T-helper 1 cell treated with Interleukin-12 subunit alpha and Interleukin-12 subunit beta and Interleukin-4 antibody, amounts not matched to agents 30 μg/mL and 1 μg/mL, for 36 hours (primary cell): Measurements from ENCODE around the gene TRAPPC14.

Experiments used
- H3K27ac Mint-ChIP-seq: one replicate; pipeline ENCODE4 v1.8.0; 2021; ENCODE audit warnings: mild to moderate bottlenecking, mixed read lengths
- H3K27me3 Mint-ChIP-seq: one replicate; pipeline ENCODE4 v1.8.0; 2021; ENCODE audit warnings: low read depth, mixed read lengths
- H3K36me3 Mint-ChIP-seq: one replicate; pipeline ENCODE4 v1.8.0; 2021; ENCODE audit warnings: low read depth, mixed read lengths
- H3K4me1 Mint-ChIP-seq: one replicate; pipeline ENCODE4 v1.8.0; 2021; ENCODE audit warnings: low read depth, mixed read lengths
- H3K4me3 Mint-ChIP-seq: one replicate; pipeline ENCODE4 v1.8.0; 2021; ENCODE audit warnings: mild to moderate bottlenecking, moderate library complexity, mixed read lengths
- H3K9me3 Mint-ChIP-seq: one replicate; pipeline ENCODE4 v1.8.0; 2021; ENCODE audit warnings: mixed read lengths

The TRAPPC14 gene

GRCh38 chr7:100127866-100128636 is 30.5 kb downstream of the TRAPPC14 start:
- Mint-ChIP-seq H3K27me3 (no peaks in the 10 kb centered on the region), H3K36me3 (peaks cover 6% of the 10 kb centered on the region), H3K4me3 (peak overlapping the region; percentile 100), H3K4me1 (peaks cover 31% of the 10 kb centered on the region), H3K9me3 (no peaks in the 10 kb centered on the region), H3K27ac (peak overlapping the region; percentile 63)

GRCh38 chr7:100126931-100127865 is 31.3 kb downstream of the TRAPPC14 start, which contains the start of gene MBLAC1:
Gene MBLAC1 (plus strand): TSS chr7:100126967. CDS start chr7:100127396, 429 bp downstream.
- Mint-ChIP-seq H3K27me3 (no peaks in the 10 kb centered on the region), H3K4me1 (peaks cover 27% of the 10 kb centered on the region), H3K4me3 (peak within 1 kb of the TSS; percentile 100), H3K36me3 (peaks cover 10% of the 10 kb centered on the region), H3K27ac (peak within 1 kb of the TSS; percentile 100), H3K9me3 (no peaks in the 10 kb centered on the region)

GRCh38 chr7:100126239-100126930 is 32.1 kb downstream of the TRAPPC14 start:
- H3K9me3 Mint-ChIP-seq: no peaks in the 10 kb centered on the region
- peak overlapping the region; percentile 100 for H3K4me3 Mint-ChIP-seq
- no peaks in the 10 kb centered on the region for H3K27me3 Mint-ChIP-seq
- peak overlapping the region; percentile 100 for H3K27ac Mint-ChIP-seq
- H3K4me1 Mint-ChIP-seq: peaks cover 25% of the 10 kb centered on the region
- H3K36me3 Mint-ChIP-seq: peaks cover 10% of the 10 kb centered on the region

- H3K36me3 Mint-ChIP-seq: peaks cover 10% of the 10 kb centered on the region
- H3K27ac Mint-ChIP-seq: peak overlapping the region; percentile 19
- H3K27me3 Mint-ChIP-seq: no peaks in the 10 kb centered on the region
- peaks cover 27% of the 10 kb centered on the region for H3K4me1 Mint-ChIP-seq
- peak overlapping the region; percentile 9 for H3K4me3 Mint-ChIP-seq
- H3K9me3 Mint-ChIP-seq: no peaks in the 10 kb centered on the region
Observed at GRCh38 chr7:100124301-100125230, 34.0 kb downstream of the TRAPPC14 start.

GRCh38 chr7:100122568-100122967 is 36.0 kb downstream of the TRAPPC14 start:
- no peaks in the 10 kb centered on the region for H3K9me3 Mint-ChIP-seq
- no peak overlapping the region for H3K27ac Mint-ChIP-seq

GRCh38 chr7:100122067-100122466 is 36.5 kb downstream of the TRAPPC14 start:
- H3K36me3 Mint-ChIP-seq: peaks cover 10% of the 10 kb centered on the region
- H3K27me3 Mint-ChIP-seq: no peaks in the 10 kb centered on the region
- peaks cover 28% of the 10 kb centered on the region for H3K4me1 Mint-ChIP-seq
- H3K27ac Mint-ChIP-seq: no peak overlapping the region
- H3K9me3 Mint-ChIP-seq: no peaks in the 10 kb centered on the region
- H3K4me3 Mint-ChIP-seq: no peak overlapping the region

More at GRCh38 chr7:100122568-100122967, 36.0 kb downstream of the TRAPPC14 start:
- Mint-ChIP-seq H3K36me3 (peaks cover 10% of the 10 kb centered on the region), H3K4me1 (peaks cover 28% of the 10 kb centered on the region), H3K27me3 (no peaks in the 10 kb centered on the region), H3K4me3 (no peak overlapping the region)

- H3K27ac Mint-ChIP-seq: peak overlapping the region; percentile 98
- H3K27me3 Mint-ChIP-seq: no peaks in the 10 kb centered on the region
- H3K4me3 Mint-ChIP-seq: peak overlapping the region; percentile 95
- H3K9me3 Mint-ChIP-seq: no peaks in the 10 kb centered on the region
- peaks cover 28% of the 10 kb centered on the region for H3K4me1 Mint-ChIP-seq
- H3K36me3 Mint-ChIP-seq: peaks cover 14% of the 10 kb centered on the region
Observed at GRCh38 chr7:100120733-100121036, 37.8 kb downstream of the TRAPPC14 start.

GRCh38 chr7:100119970-100120732 is 38.4 kb downstream of the TRAPPC14 start:
- Mint-ChIP-seq H3K4me3 (peak overlapping the region; percentile 95), H3K36me3 (peaks cover 14% of the 10 kb centered on the region), H3K9me3 (no peaks in the 10 kb centered on the region), H3K4me1 (peaks cover 24% of the 10 kb centered on the region), H3K27ac (peak overlapping the region; percentile 98), H3K27me3 (no peaks in the 10 kb centered on the region)

GRCh38 chr7:100119072-100119969 is 39.2 kb downstream of the TRAPPC14 start, which contains the start of the genes CNPY4 and TAF6:
Gene CNPY4 (plus strand): TSS chr7:100119634. CDS start chr7:100119745, 111 bp downstream.
Gene TAF6 (minus strand): TSS chr7:100119358. CDS start chr7:100114209, 5,149 bp downstream.
- Mint-ChIP-seq H3K9me3 (no peaks in the 10 kb centered on the region), H3K4me1 (peaks cover 16% of the 10 kb centered on the region), H3K36me3 (peaks cover 9% of the 10 kb centered on the region), H3K27me3 (no peaks in the 10 kb centered on the region), H3K4me3 (peak within 1 kb of the TSS; percentile 95), H3K27ac (peak within 1 kb of the TSS; percentile 98)

GRCh38 chr7:100118388-100119071 is 40.0 kb downstream of the TRAPPC14 start:
- H3K4me1 Mint-ChIP-seq: peaks cover 15% of the 10 kb centered on the region
- H3K4me3 Mint-ChIP-seq: peak overlapping the region; percentile 95
- peak overlapping the region; percentile 98 for H3K27ac Mint-ChIP-seq
- peaks cover 12% of the 10 kb centered on the region for H3K36me3 Mint-ChIP-seq
- no peaks in the 10 kb centered on the region for H3K27me3 Mint-ChIP-seq
- H3K9me3 Mint-ChIP-seq: no peaks in the 10 kb centered on the region

- Mint-ChIP-seq H3K9me3 (no peaks in the 10 kb centered on the region), H3K27me3 (no peaks in the 10 kb centered on the region), H3K4me1 (peaks cover 7% of the 10 kb centered on the region), H3K4me3 (no peak overlapping the region), H3K36me3 (peaks cover 13% of the 10 kb centered on the region), H3K27ac (no peak overlapping the region)
Observed at GRCh38 chr7:100115026-100115425, 43.5 kb downstream of the TRAPPC14 start.

- no peaks in the 10 kb centered on the region for H3K4me1 Mint-ChIP-seq
- H3K4me3 Mint-ChIP-seq: no peak overlapping the region
- no peaks in the 10 kb centered on the region for H3K9me3 Mint-ChIP-seq
- peaks cover 21% of the 10 kb centered on the region for H3K36me3 Mint-ChIP-seq
- no peaks in the 10 kb centered on the region for H3K27me3 Mint-ChIP-seq
- H3K27ac Mint-ChIP-seq: no peak overlapping the region
Observed at GRCh38 chr7:100111914-100112313, 46.6 kb downstream of the TRAPPC14 start.
